DMS 273 (cell line): Measurements from ENCODE around the gene ABCC5.

ENCODE experiments used
- DNase-seq: peaks from one replicate; lab custom pipeline; 2025; ENCODE audit not compliant: unreplicated experiment; lab: John Stamatoyannopoulos, UW

The ABCC5 gene

DNA sequence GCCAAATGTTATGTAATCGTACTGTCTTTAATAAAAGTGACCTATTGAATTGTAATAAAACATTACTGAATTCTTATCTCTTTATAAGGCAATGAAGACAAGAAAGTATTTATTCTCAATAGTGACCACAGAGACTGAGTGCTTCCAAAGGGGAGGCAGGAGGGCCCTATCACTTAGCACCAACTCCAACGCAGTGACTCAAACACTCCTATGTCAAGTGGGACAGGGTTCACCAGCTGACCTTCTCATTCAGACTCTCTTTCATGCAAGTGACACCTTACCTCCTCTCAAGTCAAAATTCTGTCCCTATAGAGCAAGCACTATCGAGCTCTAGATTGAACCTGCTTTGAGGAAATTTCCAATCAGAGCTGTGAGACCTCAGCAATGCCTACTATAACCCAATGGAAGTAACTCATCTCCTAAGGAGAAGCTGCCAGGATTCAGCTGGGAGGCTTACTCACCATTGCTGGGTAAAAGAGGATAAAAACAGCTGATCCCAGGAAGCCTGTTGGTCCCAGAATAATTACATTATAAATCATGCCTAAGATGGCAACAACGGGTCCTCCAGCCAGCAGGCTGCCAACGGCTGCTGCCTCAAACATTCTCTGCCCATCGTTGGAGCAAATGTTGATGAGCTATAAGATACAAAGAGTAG is 35.6 kb downstream of the ABCC5 start:
- DNase-seq, result no peak

DNA sequence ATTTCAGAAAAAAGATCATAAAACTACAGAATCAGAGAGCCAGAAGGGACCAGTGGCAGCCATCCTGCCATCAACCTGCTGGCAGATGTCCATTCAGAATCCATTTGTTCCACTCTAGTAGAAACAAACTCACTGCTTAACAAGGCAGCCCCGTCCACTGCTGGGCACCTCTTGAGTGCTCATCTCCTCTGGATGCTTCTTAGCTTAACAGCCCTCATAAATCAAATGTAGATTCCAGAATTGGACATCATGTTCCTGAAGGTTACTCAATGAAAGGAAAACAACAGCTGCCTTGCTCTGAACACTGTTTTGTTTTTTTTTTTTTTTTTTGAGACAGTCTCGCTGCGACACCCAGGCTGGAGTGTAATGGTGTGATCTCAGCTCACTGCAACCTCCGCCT is 37.3 kb downstream of the ABCC5 start:
- DNase-seq, result no peak

DNA sequence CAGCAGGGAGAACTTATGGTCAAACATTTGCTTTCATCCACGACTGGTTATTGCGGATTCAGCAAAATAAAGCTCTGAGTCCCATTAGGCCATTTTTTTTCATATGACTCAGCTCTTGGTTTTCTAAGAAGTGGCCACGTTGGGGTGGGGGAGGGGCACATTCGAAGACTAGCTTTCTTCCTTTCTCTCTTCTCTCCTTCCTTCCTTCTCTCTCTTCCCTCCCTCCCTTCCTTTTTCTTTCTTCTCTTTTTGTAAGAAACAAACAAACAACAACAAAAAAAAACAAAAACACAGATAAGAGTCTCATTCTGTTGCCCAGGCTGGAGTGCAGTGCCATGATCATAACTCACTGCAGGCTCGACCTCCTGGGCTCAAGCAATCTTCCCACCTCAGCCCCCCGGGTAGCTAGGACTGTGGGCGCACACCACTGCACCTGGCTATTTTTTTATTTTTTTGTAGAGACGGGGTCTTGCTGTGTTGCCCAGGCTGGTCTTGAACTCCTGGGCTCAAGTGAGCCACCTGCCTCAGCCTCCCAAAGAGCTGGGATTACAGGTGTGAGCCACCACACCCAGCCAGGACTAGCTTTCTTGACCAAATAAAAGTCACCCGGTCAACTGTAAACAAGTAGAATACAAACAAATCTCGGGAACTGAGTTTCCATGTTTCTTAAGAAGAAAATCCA is 41.6 kb downstream of the ABCC5 start:
- DNase-seq, result no peak

DNA sequence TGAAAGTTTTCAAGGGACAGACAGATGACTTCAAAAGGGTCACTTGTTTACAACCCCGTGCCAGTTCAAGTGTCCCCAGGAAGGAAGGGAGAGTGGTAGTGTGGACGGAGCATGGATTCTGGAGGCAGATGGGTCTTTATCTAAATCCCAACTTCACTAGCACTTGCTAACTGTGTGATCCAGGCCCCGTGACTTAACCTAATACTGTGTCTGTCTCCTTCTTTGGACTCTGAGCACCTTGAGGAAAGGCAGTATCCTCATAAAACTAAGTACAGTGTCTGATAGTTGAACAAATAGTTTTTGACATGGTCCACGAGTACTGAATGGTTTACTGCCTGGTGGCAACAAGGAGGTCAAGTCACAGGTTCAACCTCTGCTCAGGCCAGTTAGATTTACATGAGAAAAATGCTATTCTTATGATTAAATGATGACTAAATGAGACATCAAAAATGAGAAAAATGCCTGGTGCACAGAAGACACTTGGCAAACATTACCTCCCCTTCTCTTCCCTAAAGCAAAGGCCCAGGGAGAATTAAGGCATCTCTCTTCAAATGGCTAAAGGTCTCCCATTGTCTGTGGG is 48.9 kb downstream of the ABCC5 start:
- no peak for DNase-seq

DNA sequence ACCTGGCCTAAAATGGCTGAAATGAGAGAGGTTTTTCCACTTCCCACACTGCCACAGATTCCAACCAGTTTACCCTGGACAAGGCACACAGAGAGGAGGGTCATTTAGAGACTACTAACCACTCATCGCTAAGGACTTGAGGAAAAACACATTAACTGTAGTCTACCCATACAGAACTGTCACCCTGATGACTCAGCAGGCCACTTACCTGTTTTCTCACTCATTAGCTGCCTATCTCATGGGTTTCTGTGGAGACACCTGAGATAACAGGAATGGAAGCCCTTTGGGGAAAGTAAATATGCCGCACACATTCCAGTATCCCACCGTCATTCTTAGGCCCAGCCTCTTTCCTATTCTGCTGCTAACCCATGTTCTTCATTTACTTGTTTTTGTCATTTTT is 50.0 kb downstream of the ABCC5 start:
- no peak for DNase-seq

DNA sequence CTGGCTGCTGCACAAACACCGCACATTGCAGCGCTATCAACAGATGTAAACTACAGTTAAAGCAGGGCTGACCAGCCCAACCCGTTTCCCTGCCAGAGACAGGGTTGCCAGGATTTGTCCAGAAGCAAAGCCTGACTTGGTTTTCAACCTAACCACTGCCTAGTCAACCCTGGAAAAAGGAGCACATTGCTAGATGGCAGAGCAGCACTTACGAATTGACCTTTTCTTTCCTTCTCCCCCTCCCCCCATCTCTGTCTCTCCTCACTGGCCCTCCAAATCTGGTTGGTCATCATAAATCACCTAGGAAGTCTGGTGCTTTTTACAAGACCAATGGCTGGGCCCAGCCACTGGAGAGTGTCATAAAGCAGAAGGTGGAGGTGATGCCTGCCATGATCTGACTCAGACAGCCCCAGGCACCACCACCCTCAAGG is 51.3 kb downstream of the ABCC5 start:
- no peak for DNase-seq

DNA sequence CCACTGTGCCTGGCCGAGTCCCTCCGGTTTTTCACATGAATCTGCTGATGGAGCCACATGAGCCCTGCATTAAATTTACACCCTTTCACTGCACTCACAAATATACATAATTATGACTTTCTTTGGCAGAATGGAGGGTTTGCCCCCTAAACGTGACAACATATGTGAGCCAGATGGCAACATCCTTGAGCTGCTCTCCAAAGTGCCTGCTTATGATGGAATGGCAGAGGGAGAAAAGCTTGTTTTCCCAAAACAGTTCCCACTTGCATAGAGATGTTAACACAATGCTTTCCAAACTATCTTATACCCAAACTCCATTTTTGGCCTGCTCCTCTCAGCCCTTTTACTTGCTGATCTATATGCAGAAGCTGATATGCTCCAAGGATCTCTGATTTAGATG is 54.9 kb downstream of the ABCC5 start:
- DNase-seq, result peak; percentile 72

DNA sequence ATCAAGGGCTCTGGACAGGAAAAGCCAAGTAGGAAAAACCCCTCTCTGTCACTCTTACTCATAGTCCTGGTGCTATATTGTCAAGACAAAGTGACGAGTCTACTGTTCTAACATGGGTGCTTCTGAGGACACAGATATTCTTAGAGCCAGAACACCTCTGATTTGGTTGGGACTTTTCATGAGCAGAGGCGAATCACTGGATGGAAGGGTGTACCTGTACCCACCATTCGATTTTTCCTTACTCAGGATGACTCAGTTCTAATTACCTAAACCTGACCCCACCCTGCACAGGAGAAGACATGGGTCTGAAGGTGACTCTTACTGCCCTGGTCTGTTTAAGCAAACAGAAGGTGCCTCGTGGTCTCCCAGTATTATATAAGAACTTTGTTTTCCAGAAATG is 58.5 kb downstream of the ABCC5 start:
- DNase-seq, result no peak

DNA sequence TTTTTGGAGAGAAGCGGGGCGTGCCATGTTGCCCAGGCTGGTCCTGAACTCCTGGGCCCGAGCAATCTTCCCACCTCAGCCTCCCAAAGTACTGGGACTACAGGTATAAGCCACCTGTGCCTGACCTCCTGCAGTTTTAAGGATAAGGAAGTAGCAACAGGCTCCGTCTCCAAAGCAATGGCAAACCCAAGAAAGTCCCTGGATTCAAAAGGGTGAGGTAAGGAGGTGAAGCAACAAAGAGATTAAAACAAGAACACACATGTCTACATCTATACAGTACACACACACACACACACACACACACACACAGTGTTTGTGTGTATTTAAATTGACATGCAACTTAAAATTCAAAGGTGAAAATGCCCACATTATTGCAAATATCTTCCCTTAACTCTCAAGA is 58.9 kb downstream of the ABCC5 start:
- no peak for DNase-seq

DNA sequence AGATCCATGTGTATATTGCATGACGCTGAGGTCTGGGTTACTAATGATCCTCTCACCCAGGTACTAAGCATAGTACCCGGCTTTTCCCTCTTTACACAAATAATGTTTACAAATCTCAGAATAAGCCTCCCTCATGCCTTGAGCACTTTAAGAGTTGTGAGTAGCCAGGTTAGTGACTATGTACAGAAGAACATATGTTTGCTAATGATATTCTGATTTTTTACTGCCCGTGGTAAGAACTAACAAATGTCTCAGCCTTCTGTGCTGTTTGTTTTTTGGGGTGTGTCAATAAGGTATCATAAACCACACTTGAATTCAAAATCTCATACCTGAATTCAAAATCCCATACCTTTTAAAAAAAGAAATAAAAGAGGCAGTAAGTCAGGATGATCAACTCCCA is 59.5 kb downstream of the ABCC5 start:
- no peak for DNase-seq

DNA sequence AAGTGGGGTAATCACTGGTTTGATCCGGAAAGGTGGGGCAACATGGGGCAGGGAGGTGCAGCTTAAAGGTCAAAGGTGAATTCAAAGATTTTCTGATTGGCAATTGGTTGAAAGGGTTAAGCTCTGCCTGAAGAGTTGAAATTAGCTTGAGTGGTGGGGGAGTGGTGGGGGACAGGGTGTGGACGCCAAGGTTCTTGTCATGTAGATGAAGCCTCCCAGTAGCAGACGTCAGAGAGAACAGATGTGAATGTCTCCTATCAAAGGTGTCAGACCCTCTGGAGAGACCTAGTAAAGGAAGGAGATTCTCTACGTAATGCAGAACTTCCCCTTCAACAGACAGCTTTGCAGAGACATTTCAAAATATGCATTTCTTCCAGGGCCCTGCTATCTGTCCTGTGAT is 62.8 kb downstream of the ABCC5 start:
- no peak for DNase-seq

DNA sequence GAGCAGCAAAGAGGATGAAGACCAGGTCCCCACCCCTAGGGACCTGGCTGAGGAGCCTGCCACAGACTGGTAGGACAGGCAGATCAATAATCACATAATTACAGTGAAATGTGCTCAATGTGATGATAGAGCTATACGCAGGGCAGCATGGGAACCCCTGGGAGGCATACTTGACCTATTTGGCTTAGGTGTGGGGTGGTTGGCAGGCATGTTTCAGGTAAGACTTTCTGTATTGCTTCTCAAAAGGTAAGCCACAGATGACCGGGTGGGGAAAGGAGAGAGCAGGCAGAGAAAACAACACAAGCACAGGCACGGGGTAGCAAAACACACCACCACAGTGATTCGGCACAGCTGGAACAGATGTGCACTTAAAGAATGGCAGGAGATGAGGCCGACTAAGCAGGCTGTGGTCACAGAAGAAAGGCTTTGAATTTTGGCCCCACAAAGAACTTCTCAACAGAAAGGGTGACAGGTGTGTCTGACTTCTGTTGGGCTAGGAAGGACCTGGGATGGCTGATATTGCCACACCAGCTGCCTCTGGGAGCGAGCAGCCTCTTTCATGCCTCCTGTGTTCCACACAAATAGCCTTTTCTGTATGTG is 64.1 kb downstream of the ABCC5 start:
- DNase-seq, result no peak

DNA sequence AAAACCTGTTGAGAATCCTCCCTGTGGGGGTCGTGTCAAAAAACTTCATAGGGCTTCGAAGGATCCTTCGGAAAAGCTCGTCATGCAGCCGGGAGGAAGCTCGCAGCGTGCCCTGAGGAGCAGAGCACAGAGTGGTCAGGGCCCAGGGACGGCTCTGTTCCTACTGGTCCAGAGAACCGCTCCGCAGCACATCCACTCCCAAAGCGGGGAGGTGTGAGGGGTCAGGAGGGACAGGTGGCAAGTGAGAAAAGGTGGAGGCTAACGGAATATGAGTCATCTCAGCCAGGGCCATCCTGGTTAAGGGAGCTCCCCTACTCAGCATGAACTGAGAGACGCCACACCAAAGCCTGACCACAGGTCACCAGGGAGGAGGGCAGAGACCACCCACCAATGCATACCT is 66.2 kb downstream of the ABCC5 start:
- no peak for DNase-seq

DNA sequence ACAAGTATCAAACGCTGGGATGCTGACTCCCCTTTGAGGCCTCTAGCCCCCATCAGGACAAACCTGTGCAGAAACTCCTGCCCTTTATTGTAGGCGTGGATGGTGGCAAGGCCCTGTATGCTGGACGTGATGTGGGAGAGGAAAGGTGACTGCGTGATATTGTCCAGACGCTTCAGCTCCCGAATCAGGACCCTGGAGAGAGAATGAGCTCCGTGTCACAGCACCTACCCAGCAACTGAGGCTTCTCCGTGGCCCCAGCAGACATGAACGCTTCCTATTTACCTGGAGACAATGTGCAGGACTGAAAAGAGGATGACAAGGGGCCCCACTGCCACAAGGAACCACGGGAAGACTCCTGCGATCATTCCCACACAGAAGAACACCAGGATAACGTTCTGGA is 68.0 kb downstream of the ABCC5 start:
- no peak for DNase-seq

DNA sequence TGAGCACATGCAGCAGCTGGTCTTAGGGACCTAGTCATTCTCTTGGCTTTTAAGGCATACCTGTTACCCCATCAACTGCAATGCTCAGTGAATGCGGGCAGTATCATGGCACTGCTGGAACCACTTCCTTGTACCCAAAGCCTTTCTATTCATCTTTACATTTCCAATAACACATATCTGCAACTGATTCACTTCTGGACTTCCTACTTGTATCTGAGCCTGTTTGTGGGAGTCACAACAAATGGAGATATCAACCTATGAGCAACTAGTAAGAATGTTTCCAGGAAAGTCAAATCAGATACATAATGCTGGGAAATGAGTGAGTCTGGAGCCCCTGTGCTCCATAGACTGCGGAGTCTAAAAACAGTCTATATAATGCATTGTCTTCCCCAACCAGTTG is 71.6 kb downstream of the ABCC5 start:
- DNase-seq, result no peak

DNA sequence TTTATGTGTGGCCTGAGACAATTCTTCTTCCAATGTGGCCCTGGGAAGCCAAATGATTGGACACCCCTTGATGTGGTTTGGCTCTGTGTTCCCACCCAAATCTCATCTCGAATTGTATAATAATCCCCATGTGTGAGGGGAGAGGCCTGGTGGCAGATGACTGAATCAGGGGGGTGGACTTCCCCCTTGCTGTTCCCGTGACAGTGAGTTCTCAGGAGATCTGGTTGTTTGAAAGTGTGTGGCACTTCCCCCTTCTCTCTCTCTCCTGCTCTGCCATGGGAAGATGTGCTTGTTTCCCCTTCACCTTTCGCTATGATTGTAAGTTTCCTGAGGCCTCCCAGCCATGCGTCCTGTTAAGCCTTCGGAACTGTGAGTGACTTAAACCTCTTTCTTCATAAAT is 72.9 kb downstream of the ABCC5 start:
- DNase-seq, result no peak

DNA sequence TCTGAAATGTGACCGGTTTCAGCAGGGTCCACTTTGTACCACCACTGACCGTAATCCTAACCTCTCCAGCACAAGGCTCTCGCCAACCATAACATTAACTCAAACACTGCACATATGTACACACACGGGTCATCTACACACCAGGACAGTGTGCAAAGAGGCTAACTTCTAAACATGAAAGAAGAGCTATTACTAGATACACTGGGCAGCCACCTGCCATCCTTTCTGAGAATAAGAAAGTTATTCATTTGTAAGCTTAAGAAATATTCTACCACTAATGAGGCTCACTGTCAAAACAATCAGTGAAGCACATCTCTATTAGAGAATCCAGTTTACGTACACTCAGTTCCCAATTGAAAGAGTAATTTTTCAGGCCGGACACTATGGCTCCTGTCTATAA is 73.9 kb downstream of the ABCC5 start:
- DNase-seq, result no peak

DNA sequence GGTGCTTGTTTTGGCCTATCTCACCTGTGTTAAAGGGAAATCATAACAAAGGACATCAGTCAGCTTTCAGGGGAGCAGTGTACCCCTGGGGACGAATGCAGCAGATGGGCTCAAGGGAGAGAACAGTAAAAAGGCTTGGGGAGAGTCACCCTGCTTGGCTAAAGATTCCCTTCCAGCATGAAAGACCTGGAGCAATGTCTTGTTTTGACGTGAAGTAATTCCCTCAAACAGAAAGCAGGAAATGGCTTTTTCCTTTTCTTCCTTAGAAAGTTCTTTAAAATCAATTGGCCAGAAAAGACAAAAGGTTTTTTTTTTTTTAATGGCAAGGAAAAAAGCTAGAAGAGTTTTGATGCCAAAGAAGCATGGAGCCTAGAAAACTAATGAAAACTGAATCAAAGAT is 76.5 kb downstream of the ABCC5 start:
- DNase-seq, result no peak

DNA sequence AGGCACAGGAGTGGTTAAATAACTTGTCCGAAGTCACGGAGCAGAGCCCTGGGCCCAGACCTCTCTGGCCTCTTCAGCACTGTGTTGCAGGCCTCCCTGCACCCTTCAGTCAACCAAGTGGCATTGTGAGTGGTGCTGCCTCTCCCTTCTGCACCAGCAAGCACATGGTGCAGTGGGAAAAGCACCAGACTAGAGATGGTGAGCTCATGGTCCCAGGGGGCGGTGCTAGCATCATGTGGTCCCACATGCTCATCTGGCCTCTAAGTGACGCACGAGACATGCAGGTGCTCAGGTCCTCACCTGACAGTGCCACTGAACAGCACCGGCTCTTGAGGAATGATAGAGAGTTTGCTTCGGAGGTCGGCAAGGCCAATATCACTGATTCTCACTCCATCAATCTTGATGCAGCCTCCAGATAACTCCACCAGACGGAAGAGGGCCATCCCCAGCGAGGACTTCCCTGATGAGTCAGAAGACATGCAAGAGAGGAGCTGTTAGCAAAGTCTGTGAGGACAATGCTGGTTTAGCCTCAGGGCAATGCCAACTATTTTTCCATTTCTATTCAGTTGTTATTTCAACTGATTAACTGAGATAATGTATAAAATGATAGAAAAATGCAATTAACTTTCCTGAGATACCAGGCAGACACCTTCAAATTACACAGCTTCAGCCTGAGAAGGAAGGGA is 79.9 kb downstream of the ABCC5 start:
- no peak for DNase-seq

DNA sequence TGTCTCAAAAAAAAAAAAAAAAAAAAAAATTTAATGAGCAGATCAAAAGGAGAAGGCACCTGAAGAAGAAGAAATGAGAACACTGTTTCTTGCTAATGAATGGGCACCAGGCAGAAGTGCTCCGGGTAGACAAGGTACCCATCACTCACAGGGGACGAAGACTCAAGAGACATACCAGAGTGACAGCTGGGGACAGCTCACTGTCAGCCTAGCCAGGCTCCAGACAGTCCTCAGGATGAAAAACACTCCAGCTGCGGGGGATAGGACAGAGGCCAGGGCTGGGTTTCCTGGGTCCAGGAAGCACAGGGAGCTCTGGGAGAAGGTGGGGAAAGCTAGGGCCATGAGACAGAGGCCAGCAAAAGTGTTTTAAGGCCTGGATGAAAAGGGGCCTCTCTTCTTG is 84.5 kb downstream of the ABCC5 start:
- DNase-seq, result no peak

DNA sequence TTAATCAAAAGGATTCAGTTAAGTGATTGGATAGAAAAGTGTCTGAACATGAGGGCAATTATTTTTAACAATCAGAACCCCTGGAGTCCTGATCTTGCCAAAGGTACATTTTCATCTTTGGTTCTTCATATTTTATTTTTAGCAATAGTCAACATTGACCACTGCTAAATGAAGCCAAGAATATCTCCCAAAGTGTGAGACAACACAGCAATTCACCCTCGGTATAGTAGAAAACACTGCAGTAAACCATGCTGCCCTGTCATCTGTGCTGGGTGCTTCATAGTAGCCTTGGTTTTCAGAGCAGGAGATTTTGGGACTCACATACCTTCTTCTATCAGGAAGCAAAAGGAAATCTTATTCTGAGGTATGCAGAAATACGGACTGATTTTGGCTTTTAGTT is 85.8 kb downstream of the ABCC5 start:
- DNase-seq, result no peak

DNA sequence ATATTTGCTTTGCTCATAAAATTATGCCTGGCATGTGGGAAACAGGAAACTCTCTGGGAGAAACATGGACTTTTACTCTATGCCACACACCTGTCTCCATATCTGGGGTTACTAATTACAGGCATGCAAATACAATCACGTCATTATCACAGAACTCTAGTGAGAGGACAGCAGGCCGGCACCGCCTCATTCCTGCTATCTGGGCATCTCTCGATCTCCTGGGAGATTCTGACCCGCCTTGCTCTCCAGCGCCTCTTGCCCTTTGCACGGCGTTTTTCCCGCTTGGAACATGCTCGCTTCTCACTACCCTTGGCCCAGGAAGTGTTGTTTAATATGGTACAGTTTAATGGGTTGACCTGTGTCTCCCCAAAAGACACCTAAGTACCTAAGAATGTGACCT is 87.6 kb downstream of the ABCC5 start:
- no peak for DNase-seq
